Mesendoderm (in vitro differentiated cells): ENCODE data around the gene THAP12.
A peak's percentile ranks its signal among the peaks of the same experiment; 100 is the strongest.

Source experiments
- DNase-seq: peaks from one replicate; pipeline ENCODE4 v3.0.0; 2013
- H2AK5ac ChIP-seq: 2 replicates; pipeline ENCODE4 v1.6.1; 2013; ENCODE audit warnings: low read length, inconsistent platforms
- H2BK120ac ChIP-seq: 2 replicates; pipeline ENCODE4 v1.6.1; 2013; ENCODE audit warnings: low read depth, mild to moderate bottlenecking, low read length, moderate library complexity, mixed read lengths
- H2BK15ac ChIP-seq: replicated peaks from 2 replicates; pipeline ENCODE4 v1.6.1; 2013; ENCODE audit warnings: low read depth, mild to moderate bottlenecking, moderate library complexity
- H2BK5ac ChIP-seq: 2 replicates; pipeline ENCODE4 v1.6.1; 2013; ENCODE audit warnings: low read length, inconsistent platforms
- H3K18ac ChIP-seq: 2 replicates; pipeline ENCODE4 v1.6.1; 2013; ENCODE audit warnings: mild to moderate bottlenecking, low read length, mixed read lengths
- H3K23ac ChIP-seq: one replicate; pipeline ENCODE4 v1.6.1; 2013; ENCODE audit warnings: low read length
- H3K27ac ChIP-seq: 2 replicates; pipeline ENCODE4 v1.5.1; 2013; ENCODE audit warnings: low read depth, mild to moderate bottlenecking, inconsistent platforms, low read length, moderate library complexity
- H3K27me3 ChIP-seq: 2 replicates; pipeline ENCODE4 v1.6.1; 2013; ENCODE audit warnings: low read length, control low read depth, mild to moderate bottlenecking, inconsistent platforms; ENCODE audit not compliant: insufficient read depth, poor library complexity
- H3K36me3 ChIP-seq: 2 replicates; pipeline ENCODE4 v1.6.1; 2013; ENCODE audit warnings: low read length, inconsistent platforms; ENCODE audit not compliant: control insufficient read depth, insufficient read depth
- H3K4ac ChIP-seq: one replicate; pipeline ENCODE4 v1.6.1; 2013; ENCODE audit warnings: low read depth, mild to moderate bottlenecking, low read length, moderate library complexity
- H3K4me1 ChIP-seq: 2 replicates; pipeline ENCODE4 v1.6.1; 2013; ENCODE audit warnings: low read depth, low read length, inconsistent platforms; ENCODE audit not compliant: control insufficient read depth
- H3K4me2 ChIP-seq: 2 replicates; pipeline ENCODE4 v1.6.1; 2013; ENCODE audit warnings: low read length
- H3K4me3 ChIP-seq: 2 replicates; pipeline ENCODE4 v1.5.1; 2013; ENCODE audit warnings: mild to moderate bottlenecking, low read length
- H3K56ac ChIP-seq: one replicate; pipeline ENCODE4 v1.6.1; 2013; ENCODE audit warnings: low read length
- H3K79me1 ChIP-seq: 2 replicates; pipeline ENCODE4 v1.6.1; 2013; ENCODE audit warnings: low read length, inconsistent platforms
- H3K79me2 ChIP-seq: 2 replicates; pipeline ENCODE4 v1.6.1; 2013; ENCODE audit warnings: mild to moderate bottlenecking, low read length; ENCODE audit not compliant: control insufficient read depth, insufficient read depth
- H3K9ac ChIP-seq: 2 replicates; pipeline ENCODE4 v1.6.1; 2013; ENCODE audit warnings: low read length, inconsistent platforms
- H4K5ac ChIP-seq: one replicate; pipeline ENCODE4 v1.6.1; 2013; ENCODE audit warnings: low read length
- H4K8ac ChIP-seq: one replicate; pipeline ENCODE4 v1.6.1; 2013; ENCODE audit warnings: low read depth, mild to moderate bottlenecking, control low read depth, low read length, moderate library complexity
- WGBS: extraction: QIAGEN DNeasy Blood & Tissue Kit; methylation state at CpG from one replicate; pipeline ENCODE4 v1.1.7; 2013; ENCODE audit warnings: low lambda C conversion rate, missing lambda C conversion rate; ENCODE audit not compliant: insufficient coverage; ENCODE audit errors: extremely low coverage; 5-methylcytosine and 5-hydroxymethylcytosine counted together

Gene THAP12

GRCh38 chr11:76388408-76388807 lies 7.5 kb upstream of the THAP12 start:
- H3K9ac ChIP-seq: no peak overlapping the region
- no CpG with 5 or more reads among the region's 2 CpGs for WGBS

GRCh38 chr11:76385903-76386302 lies 5.0 kb upstream of the THAP12 start:
- peak; percentile 6 for DNase-seq
- H4K8ac ChIP-seq: no peak overlapping the region
- H3K4ac ChIP-seq: no peak overlapping the region
- no peak overlapping the region for H3K9ac ChIP-seq
- H3K4me1 ChIP-seq: no peaks in the 10 kb centered on the region
- no peaks in the 10 kb centered on the region for H3K79me2 ChIP-seq
- H3K56ac ChIP-seq: no peak overlapping the region
- WGBS: no CpG with 5 or more reads among the region's 5 CpGs
- no peak overlapping the region for H2BK5ac ChIP-seq
- no peaks in the 10 kb centered on the region for H3K36me3 ChIP-seq
- no peak overlapping the region for H4K5ac ChIP-seq
- H2BK15ac ChIP-seq: no peak overlapping the region
- H2BK120ac ChIP-seq: no peak overlapping the region
- H3K4me3 ChIP-seq: no peak overlapping the region
- no peak overlapping the region for H3K27ac ChIP-seq
- no peak overlapping the region for H3K23ac ChIP-seq
- H3K4me2 ChIP-seq: no peak overlapping the region
- no peaks in the 10 kb centered on the region for H3K79me1 ChIP-seq
- H3K18ac ChIP-seq: no peak overlapping the region
- no peaks in the 10 kb centered on the region for H3K27me3 ChIP-seq
- H2AK5ac ChIP-seq: no peak overlapping the region

More at GRCh38 chr11:76388408-76388807, 7.5 kb upstream of the THAP12 start:
- no peak overlapping the region for H3K56ac ChIP-seq
- no peak overlapping the region for H3K4me2 ChIP-seq
- no peaks in the 10 kb centered on the region for H3K4me1 ChIP-seq
- no peaks in the 10 kb centered on the region for H3K36me3 ChIP-seq
- no peak overlapping the region for H2BK15ac ChIP-seq
- no peak overlapping the region for H3K18ac ChIP-seq
- no peak overlapping the region for H4K5ac ChIP-seq
- no peak for DNase-seq
- no peak overlapping the region for H4K8ac ChIP-seq
- H3K27ac ChIP-seq: no peak overlapping the region
- no peaks in the 10 kb centered on the region for H3K79me2 ChIP-seq
- no peak overlapping the region for H2BK120ac ChIP-seq
- H3K4ac ChIP-seq: no peak overlapping the region
- no peak overlapping the region for H3K4me3 ChIP-seq
- H2BK5ac ChIP-seq: no peak overlapping the region
- no peak overlapping the region for H3K23ac ChIP-seq
- H3K79me1 ChIP-seq: no peaks in the 10 kb centered on the region
- no peak overlapping the region for H2AK5ac ChIP-seq
- no peaks in the 10 kb centered on the region for H3K27me3 ChIP-seq

GRCh38 chr11:76382209-76382608 lies 1.3 kb upstream of the THAP12 start:
- Histone ChIP-seq H3K27ac (no peak overlapping the region), H3K4me3 (no peak overlapping the region)
- peak; percentile 27 for DNase-seq

GRCh38 chr11:76380159-76380976 lies 564 bp downstream of the THAP12 start:
- Histone ChIP-seq H3K36me3 (no peaks in the 10 kb centered on the region), H2BK15ac (no peak overlapping the region), H4K8ac (no peak overlapping the region), H3K4ac (peak overlapping the region; percentile 63), H2AK5ac (no peak overlapping the region), H3K4me3 (peak overlapping the region; percentile 67), H3K4me2 (peak overlapping the region; percentile 92), H3K18ac (peak overlapping the region; percentile 42), H3K27ac (no peak overlapping the region), H2BK5ac (no peak overlapping the region), H3K23ac (peak overlapping the region; percentile 69), H3K4me1 (peaks cover 4% of the 10 kb centered on the region), H3K56ac (peak overlapping the region; percentile 89), H3K79me2 (peaks cover 29% of the 10 kb centered on the region), H3K9ac (peak overlapping the region; percentile 78), H3K79me1 (peaks cover 12% of the 10 kb centered on the region), H4K5ac (no peak overlapping the region), H3K27me3 (no peaks in the 10 kb centered on the region), H2BK120ac (no peak overlapping the region)
- peak; percentile 13 for DNase-seq
- no CpG with 5 or more reads among the region's 85 CpGs for WGBS

More at GRCh38 chr11:76382209-76382608, 1.3 kb upstream of the THAP12 start:
- Histone ChIP-seq H2BK120ac (no peak overlapping the region), H3K79me2 (peaks cover 22% of the 10 kb centered on the region), H3K56ac (no peak overlapping the region), H4K5ac (no peak overlapping the region), H3K9ac (no peak overlapping the region), H3K23ac (no peak overlapping the region), H2BK5ac (no peak overlapping the region), H3K4me1 (peaks cover 4% of the 10 kb centered on the region), H2AK5ac (no peak overlapping the region), H3K27me3 (no peaks in the 10 kb centered on the region), H3K18ac (no peak overlapping the region), H4K8ac (no peak overlapping the region), H3K4me2 (no peak overlapping the region), H3K79me1 (peaks cover 8% of the 10 kb centered on the region), H3K4ac (no peak overlapping the region), H3K36me3 (no peaks in the 10 kb centered on the region), H2BK15ac (no peak overlapping the region)
- no CpG with 5 or more reads among the region's 6 CpGs for WGBS

- Histone ChIP-seq H3K79me1 (peaks cover 12% of the 10 kb centered on the region), H4K8ac (no peak overlapping the region), H4K5ac (no peak overlapping the region), H2BK15ac (no peak overlapping the region), H3K4me3 (peak overlapping the region; percentile 67), H3K27me3 (no peaks in the 10 kb centered on the region), H2BK5ac (no peak overlapping the region), H3K4ac (no peak overlapping the region), H3K36me3 (no peaks in the 10 kb centered on the region), H3K9ac (peak overlapping the region; percentile 78), H3K56ac (peak overlapping the region; percentile 89), H2BK120ac (no peak overlapping the region), H3K79me2 (peaks cover 32% of the 10 kb centered on the region), H2AK5ac (no peak overlapping the region), H3K4me1 (peaks cover 4% of the 10 kb centered on the region), H3K27ac (no peak overlapping the region), H3K23ac (no peak overlapping the region), H3K18ac (no peak overlapping the region), H3K4me2 (peak overlapping the region; percentile 92)
- WGBS: no CpG with 5 or more reads among the region's 6 CpGs
- DNase-seq: no peak
Observed at GRCh38 chr11:76379807-76380158, 1.1 kb downstream of the THAP12 start.
